H1 (cell line): ENCODE data around the gene MYL3. TPM values are rescaled to one million over a fixed set of nuclear protein-coding genes. Genes with fewer than 3 reads are reported as not detected.
A peak's percentile ranks its signal among the peaks of the same experiment; 100 is the strongest.

Experiments used
- CTCF ChIA-PET: fragments of 300-600 bp; sonication (Branson Sonifier 250); formaldehyde crosslinking; loops from one replicate; lab custom pipeline; 2021; ENCODE audit not compliant: partially characterized antibody; lab: Charles Lee
- POLR2A ChIA-PET: fragments of 300-600 bp; sonication (Branson Sonifier 250); formaldehyde crosslinking; loops from one replicate; lab custom pipeline; 2021; ENCODE audit warnings: inconsistent platforms; ENCODE audit not compliant: partially characterized antibody; lab: Charles Lee
- DNase-seq, 2 experiments: peaks; one replicate each; pipeline versions ENCODE4 v3.0.0 to v3.0.0-alpha.2; 2010 to 2022; ENCODE audit warnings: low spot score in 2 of 2, low read depth in 1 of 2, mixed read lengths in 1 of 2
- FAIRE-seq: peaks from 2 replicates; lab custom pipeline; 2011; peaks lifted over from hg19 to GRCh38; lab: Jason Lieb, UNC
- H2AFZ ChIP-seq: 2 replicates; pipeline ENCODE4 v1.8.1; 2012; ENCODE audit warnings: low read length, inconsistent platforms
- H2AK5ac ChIP-seq: 2 replicates; pipeline ENCODE4 v1.6.1; 2013; ENCODE audit warnings: low read depth, low read length
- H2BK120ac ChIP-seq: replicated peaks from 2 replicates; pipeline ENCODE3; 2013; ENCODE audit warnings: low read depth, low read length, inconsistent platforms
- H2BK12ac ChIP-seq: 2 replicates; pipeline ENCODE4 v1.6.1; 2013; ENCODE audit warnings: low read depth, low read length
- H2BK15ac ChIP-seq: 2 replicates; pipeline ENCODE4 v1.6.1; 2013; ENCODE audit warnings: low read length
- H2BK20ac ChIP-seq: 2 replicates; pipeline ENCODE4 v1.6.1; 2013; ENCODE audit warnings: low read length
- H2BK5ac ChIP-seq: 2 replicates; pipeline ENCODE4 v1.6.1; 2013; ENCODE audit warnings: low read depth, low read length
- H3K14ac ChIP-seq: 2 replicates; pipeline ENCODE4 v1.6.1; 2013; ENCODE audit warnings: inconsistent platforms; ENCODE audit not compliant: insufficient read length
- H3K18ac ChIP-seq: 2 replicates; pipeline ENCODE4 v1.6.1; 2013; ENCODE audit warnings: low read length; ENCODE audit errors: extremely low read depth
- H3K23ac ChIP-seq: 2 replicates; pipeline ENCODE4 v1.6.1; 2013; ENCODE audit warnings: inconsistent platforms; ENCODE audit not compliant: insufficient read length
- H3K23me2 ChIP-seq: 2 replicates; pipeline ENCODE4 v1.6.1; 2013; ENCODE audit warnings: low read depth, low read length
- H3K27ac ChIP-seq: 2 replicates; pipeline ENCODE4 v1.6.1; 2011; ENCODE audit warnings: low read depth, low read length, inconsistent platforms
- H3K27me3 ChIP-seq, 4 experiments: replicated peaks in 1 of 4; 1 replicate in 1 of 4; 2 replicates in 3 of 4; pipeline versions ENCODE4 v1.6.1 to v1.8.1; 2011 to 2013; ENCODE audit warnings: low read length in 3 of 4, mild to moderate bottlenecking in 3 of 4, inconsistent platforms in 2 of 4, mixed read lengths in 2 of 4, moderate library complexity in 1 of 4; ENCODE audit not compliant: control insufficient read depth in 3 of 4, insufficient read depth in 3 of 4; ENCODE audit errors: extremely low read depth in 1 of 4
- H3K36me3 ChIP-seq, 4 experiments: 2 replicates each; pipeline versions ENCODE4 v1.6.1 to v1.8.1; 2011 to 2013; ENCODE audit warnings: mild to moderate bottlenecking in 4 of 4, low read length in 3 of 4, moderate library complexity in 2 of 4, control low read depth in 1 of 4, inconsistent platforms in 1 of 4; ENCODE audit not compliant: insufficient read depth in 4 of 4, control insufficient read depth in 2 of 4
- H3K4ac ChIP-seq: replicated peaks from 2 replicates; pipeline ENCODE3; 2013; ENCODE audit warnings: low read length, low read depth, mixed read lengths, inconsistent platforms; ENCODE audit not compliant: insufficient read length
- H3K4me1 ChIP-seq, 4 experiments: replicated peaks in 1 of 4; 1 replicate in 1 of 4; 2 replicates in 3 of 4; pipeline versions ENCODE4 v1.6.1 to v1.8.1; 2011 to 2013; ENCODE audit warnings: low read length in 3 of 4, inconsistent platforms in 2 of 4, mixed read lengths in 1 of 4; ENCODE audit not compliant: insufficient read depth in 4 of 4, control insufficient read depth in 3 of 4
- H3K4me2 ChIP-seq, 2 experiments: 2 replicates each; pipeline versions ENCODE4 v1.6.1 to v1.8.1; 2011 to 2013; ENCODE audit warnings: low read depth in 2 of 2, low read length in 2 of 2, control low read depth in 1 of 2, inconsistent platforms in 1 of 2, mild to moderate bottlenecking in 1 of 2; ENCODE audit not compliant: insufficient read depth in 1 of 2
- H3K4me3 ChIP-seq, 4 experiments: fragments of 200-600, 300-600 bp in 1 of 4; sonication (generic), shearing (Covaris generic), sonication (Bioruptor Twin) in 1 of 4; 2 replicates each; pipeline versions ENCODE4 v1.5.1 to v1.8.1; 2011 to 2016; ENCODE audit warnings: low read length in 4 of 4, low read depth in 3 of 4, control low read depth in 2 of 4, inconsistent platforms in 2 of 4, mild to moderate bottlenecking in 2 of 4, mixed read lengths in 1 of 4, moderate library complexity in 1 of 4; ENCODE audit not compliant: insufficient read depth in 2 of 4; ENCODE audit errors: extremely low read depth in 1 of 4
- H3K56ac ChIP-seq: replicated peaks from 2 replicates; pipeline ENCODE3; 2013; ENCODE audit warnings: low read depth, mild to moderate bottlenecking, mixed read lengths, low read length, inconsistent platforms; ENCODE audit not compliant: insufficient read length
- H3K79me1 ChIP-seq: 2 replicates; pipeline ENCODE4 v1.6.1; 2013; ENCODE audit warnings: low read depth, low read length, control low read depth
- H3K79me2 ChIP-seq, 2 experiments: 2 replicates each; pipeline versions ENCODE4 v1.6.1 to v1.8.1; 2012 to 2013; ENCODE audit warnings: low read length in 2 of 2, mild to moderate bottlenecking in 2 of 2, inconsistent platforms in 1 of 2; ENCODE audit not compliant: insufficient read depth in 2 of 2, control insufficient read depth in 1 of 2
- H3K9ac ChIP-seq, 4 experiments: replicated peaks in 1 of 4; 1 replicate in 1 of 4; 2 replicates in 3 of 4; pipeline versions ENCODE4 v1.6.1 to v1.8.1; 2011 to 2013; ENCODE audit warnings: low read depth in 3 of 4, low read length in 3 of 4, control low read depth in 2 of 4, mild to moderate bottlenecking in 2 of 4, moderate library complexity in 2 of 4, inconsistent platforms in 1 of 4; ENCODE audit errors: extremely low read depth in 1 of 4
- H3K9me3 ChIP-seq, 2 experiments: 2 replicates each; pipeline versions ENCODE4 v1.6.1 to v1.8.1; 2012 to 2013; ENCODE audit warnings: mild to moderate bottlenecking in 2 of 2, moderate library complexity in 2 of 2, control low read depth in 1 of 2, inconsistent platforms in 1 of 2, low read depth in 1 of 2, low read length in 1 of 2, mixed read lengths in 1 of 2; ENCODE audit not compliant: insufficient read depth in 2 of 2
- H4K20me1 ChIP-seq, 2 experiments: replicated peaks in 1 of 2; 2 replicates each; pipeline versions ENCODE3 to v1.8.1; 2011 to 2013; ENCODE audit warnings: inconsistent platforms in 2 of 2, low read length in 2 of 2, mild to moderate bottlenecking in 1 of 2; ENCODE audit not compliant: insufficient read depth in 2 of 2, control insufficient read depth in 1 of 2
- H4K5ac ChIP-seq: 2 replicates; pipeline ENCODE4 v1.6.1; 2013; ENCODE audit warnings: low read length, low read depth, mixed read lengths, inconsistent platforms; ENCODE audit not compliant: insufficient read length
- H4K8ac ChIP-seq: 2 replicates; pipeline ENCODE4 v1.8.0; 2013; ENCODE audit warnings: mild to moderate bottlenecking, moderate library complexity, low read length, inconsistent platforms; ENCODE audit not compliant: insufficient read depth; ENCODE audit errors: extremely low read depth
- H4K91ac ChIP-seq: replicated peaks from 2 replicates; pipeline ENCODE3; 2013; ENCODE audit warnings: low read length, mixed read lengths, inconsistent platforms; ENCODE audit not compliant: insufficient read length
- CEBPB ChIP-seq: IDR thresholded peaks from 2 replicates; pipeline ENCODE4 v1.6.1; 2012; ENCODE audit warnings: low read depth, low read length
- MAFK ChIP-seq: IDR thresholded peaks from 2 replicates; pipeline ENCODE4 v1.6.1; 2012; ENCODE audit warnings: low read depth, mild to moderate bottlenecking, improper control_type of control experiment, low read length
- SIN3A ChIP-seq, 2 experiments: IDR thresholded peaks in 1 of 2; conservative IDR thresholded peaks in 1 of 2; 2 replicates each; pipeline ENCODE4 v1.6.1; 2011 to 2012; ENCODE audit warnings: low read length in 2 of 2, improper control_type of control experiment in 1 of 2, low read depth in 1 of 2, mild to moderate bottlenecking in 1 of 2
- WGBS, 2 experiments: shearing (Covaris generic) in 1 of 2; methylation state at CpG; one replicate each; pipeline versions ENCODE4 v1.1.6 to v1.1.7; 2013 to 2015; ENCODE audit warnings: low lambda C conversion rate in 2 of 2, mixed read lengths in 2 of 2, inconsistent platforms in 1 of 2, low coverage in 1 of 2, missing lambda C conversion rate in 1 of 2; ENCODE audit not compliant: insufficient replicate concordance in 2 of 2, insufficient coverage in 1 of 2, insufficient read length in 1 of 2; ENCODE audit errors: extremely low coverage in 1 of 2, missing lambda C conversion rate in 1 of 2; 5-methylcytosine and 5-hydroxymethylcytosine counted together
- polyA plus RNA-seq, 7 experiments: library from polyadenylated mRNA; depleted of rRNA in 3 of 7; stranded (reverse) in 5 of 7; unstranded in 2 of 7; fragments of >200 nt in 5 of 7; fragments of 200-250 nt in 2 of 7; gene quantifications; 1 replicate in 5 of 7; 2 replicates in 1 of 7; 4 replicates in 1 of 7; pipeline versions ENCODE4 v1.2.1 to v1.2.3, GENCODE V29; 2011 to 2013; ENCODE audit warnings: missing spikeins in 2 of 7, mixed read lengths in 2 of 7
- total RNA-seq: library from RNA; stranded (reverse); fragmentation: NEBNext Ultra II Directional; extraction: Animal tissue kit (Norgen Biotek cat#: 25700); gene quantifications from 2 replicates; pipeline ENCODE4 v1.2.1, GENCODE V29; 2021

MYL3 gene
- total and polyA plus RNA-seq, 2 of the 8 experiments (the other 6 are each of a cell fraction or from before 2014, with no cell fraction given) = 0.06 TPM; not detected in 1

DNA sequence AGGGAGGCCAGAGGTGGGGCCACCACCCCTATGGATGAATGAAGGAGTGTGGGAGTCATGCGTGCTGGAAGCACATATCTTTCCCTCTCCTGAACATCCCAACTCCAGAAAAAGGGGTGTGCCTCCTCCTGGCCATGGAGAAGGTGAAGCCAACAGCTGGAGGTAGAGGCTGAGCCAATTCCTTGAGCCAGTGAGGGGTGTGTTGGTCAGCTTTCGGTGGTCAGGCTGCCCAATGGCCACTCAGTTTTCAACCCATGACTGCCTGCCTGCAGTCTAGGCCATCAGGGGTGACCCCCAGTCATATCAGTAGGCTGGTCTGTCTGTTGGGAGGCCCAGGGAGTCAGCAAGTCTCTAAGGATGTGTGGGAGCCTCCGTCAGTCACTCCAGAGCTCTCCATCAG, 27.9 kb upstream of the MYL3 start:
- no peaks in the 10 kb centered on the region for H3K36me3 ChIP-seq
- peak overlapping the region; percentile 94; the same call in 1 of the 2 replicates for H2AK5ac ChIP-seq
- no peak overlapping the region for H2BK5ac ChIP-seq
- H3K27me3 ChIP-seq = peaks cover 15 to 70% (median 52%) of the 10 kb centered on the region in 4 experiments
- H3K18ac ChIP-seq = no peak overlapping the region
- no peak overlapping the region for H4K91ac ChIP-seq
- no peak overlapping the region for H3K27ac ChIP-seq
- 83% methylated on average over 3 of the region's 3 CpGs; no CpG with 5 or more reads in 1 of the 2 experiments for WGBS, 2 experiments
- H3K23ac ChIP-seq = no peak overlapping the region
- FAIRE-seq (no peak), DNase-seq (no peak)
- no peak overlapping the region for H3K4ac ChIP-seq
- H3K9ac ChIP-seq = no peak overlapping the region
- peaks cover 4% of the 10 kb centered on the region; the same call in 1 of the 2 replicates for H3K23me2 ChIP-seq
- H3K4me2 ChIP-seq = no peak overlapping the region; a peak in 1 of 4 replicates
- peaks cover 0 to 5% of the 10 kb centered on the region in 2 experiments for H4K20me1 ChIP-seq
- no peak overlapping the region for H4K5ac ChIP-seq
- no peak overlapping the region for H2AFZ ChIP-seq
- H2BK12ac ChIP-seq = peak overlapping the region; percentile 84; the same call in 1 of the 2 replicates
- H3K79me1 ChIP-seq = no peaks in the 10 kb centered on the region
- no peaks in the 10 kb centered on the region for H3K9me3 ChIP-seq
- ChIA-PET CTCF (interaction anchor here (0.9 to 13.3 kb wide), 10 partner anchors 9 to 196 kb away, joined by 3 to 91 read pairs (median 8); partner anchors contain the start of gene PTH1R), POLR2A (interaction anchor here (1.2 kb wide), 1 partner anchor 9 kb away, joined by 4 read pairs; no protein-coding TSS in a partner anchor)
- H2BK20ac ChIP-seq = 0 out of 2 replicates have a peak overlapping the region, but pooled peaks have one; percentile 1
- H4K8ac ChIP-seq = no peak overlapping the region
- H2BK120ac ChIP-seq = no peak overlapping the region
- TF ChIP-seq MAFK = no peak
- TF ChIP-seq SIN3A (conservative IDR thresholded peaks at IDR 0.05 in 1 of 2, IDR thresholded peaks at IDR 0.05 in 1 of 2; ENCODE audit: low read depth in 1 of 2, low read length in 2 of 2) = no peak
- TF ChIP-seq CEBPB = no peak
- no peaks in the 10 kb centered on the region for H3K79me2 ChIP-seq
- H3K4me3 ChIP-seq = no peak overlapping the region
- peaks cover 4 to 22% (median 17%) of the 10 kb centered on the region in 4 experiments for H3K4me1 ChIP-seq
- H3K14ac ChIP-seq = no peak overlapping the region
- H2BK15ac ChIP-seq = no peak overlapping the region
- no peak overlapping the region for H3K56ac ChIP-seq
